Measurements from ENCODE around the gene KLHL14. TPM values are rescaled to one million over a fixed set of nuclear protein-coding genes. Genes with fewer than 3 reads are reported as not detected.

KLHL14 gene
- total RNA-seq, 3 donors from 2014 or later = 0.32 to 0.59 (median 0.33) TPM

DNA sequence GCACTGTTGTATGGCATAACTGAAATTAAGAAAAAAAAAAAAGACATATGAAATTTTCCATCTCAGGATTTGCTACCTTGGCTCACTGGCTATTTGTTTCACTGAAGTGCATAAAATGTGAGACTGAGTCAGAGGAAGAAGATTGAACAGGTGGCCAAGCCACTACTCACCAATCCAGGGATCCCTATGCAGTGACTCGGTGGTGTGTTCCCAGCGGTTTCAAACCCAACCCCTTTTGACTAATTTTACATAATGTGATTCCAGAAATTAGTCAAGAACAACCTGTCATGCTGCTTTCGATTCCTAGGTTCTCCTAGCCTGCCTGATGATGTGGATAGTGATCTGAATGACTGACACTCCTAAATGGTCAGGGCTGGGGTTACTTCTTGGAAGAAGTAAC is 77.3 kb downstream of the KLHL14 start:
- Histone ChIP-seq H3K27ac (no peak overlapping the region), H3K9me3 (no peaks in the 10 kb centered on the region), H3K4me3 (no peak overlapping the region), H3K4me1 (no peaks in the 10 kb centered on the region), H3K36me3 (no peaks in the 10 kb centered on the region), H3K27me3 (no peaks in the 10 kb centered on the region)
- TF ChIP-seq POLR2AphosphoS5 (IDR thresholded peaks at IDR 0.05) (no peak), POLR2A (IDR thresholded peaks at IDR 0.05) (no peak)
- TF ChIP-seq, protein P1, sequence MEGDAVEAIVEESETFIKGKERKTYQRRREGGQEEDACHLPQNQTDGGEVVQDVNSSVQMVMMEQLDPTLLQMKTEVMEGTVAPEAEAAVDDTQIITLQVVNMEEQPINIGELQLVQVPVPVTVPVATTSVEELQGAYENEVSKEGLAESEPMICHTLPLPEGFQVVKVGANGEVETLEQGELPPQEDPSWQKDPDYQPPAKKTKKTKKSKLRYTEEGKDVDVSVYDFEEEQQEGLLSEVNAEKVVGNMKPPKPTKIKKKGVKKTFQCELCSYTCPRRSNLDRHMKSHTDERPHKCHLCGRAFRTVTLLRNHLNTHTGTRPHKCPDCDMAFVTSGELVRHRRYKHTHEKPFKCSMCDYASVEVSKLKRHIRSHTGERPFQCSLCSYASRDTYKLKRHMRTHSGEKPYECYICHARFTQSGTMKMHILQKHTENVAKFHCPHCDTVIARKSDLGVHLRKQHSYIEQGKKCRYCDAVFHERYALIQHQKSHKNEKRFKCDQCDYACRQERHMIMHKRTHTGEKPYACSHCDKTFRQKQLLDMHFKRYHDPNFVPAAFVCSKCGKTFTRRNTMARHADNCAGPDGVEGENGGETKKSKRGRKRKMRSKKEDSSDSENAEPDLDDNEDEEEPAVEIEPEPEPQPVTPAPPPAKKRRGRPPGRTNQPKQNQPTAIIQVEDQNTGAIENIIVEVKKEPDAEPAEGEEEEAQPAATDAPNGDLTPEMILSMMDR (IDR thresholded peaks at IDR 0.05) = no peak
- intact Hi-C loops (cut with DNase I; ENCODE audit: low total_unique reads) = no loop called here
- no peak for DNase-seq (ENCODE audit: low spot score in 2 of 2)

DNA sequence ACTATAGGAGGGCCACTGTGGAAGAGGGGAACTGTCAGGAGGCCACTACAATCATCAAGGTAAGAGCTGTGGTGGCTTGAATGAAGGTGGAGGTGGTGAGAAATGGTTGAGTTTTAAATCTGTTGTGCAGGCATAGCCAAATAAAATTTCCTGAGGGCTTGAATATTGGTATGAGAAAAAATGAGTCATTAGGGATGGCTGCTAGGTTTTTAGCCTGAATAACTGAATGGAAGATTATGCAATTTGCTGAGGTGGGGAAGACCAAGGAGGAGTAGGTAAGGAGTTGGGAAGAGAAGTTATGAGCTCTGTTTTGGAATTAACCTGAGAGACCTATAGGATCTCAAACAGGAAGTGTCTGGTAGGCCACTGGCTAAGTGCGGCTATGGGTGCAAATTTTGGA is 84.0 kb downstream of the KLHL14 start:
- Histone ChIP-seq H3K4me1 (no peaks in the 10 kb centered on the region), H3K36me3 (no peaks in the 10 kb centered on the region)

DNA sequence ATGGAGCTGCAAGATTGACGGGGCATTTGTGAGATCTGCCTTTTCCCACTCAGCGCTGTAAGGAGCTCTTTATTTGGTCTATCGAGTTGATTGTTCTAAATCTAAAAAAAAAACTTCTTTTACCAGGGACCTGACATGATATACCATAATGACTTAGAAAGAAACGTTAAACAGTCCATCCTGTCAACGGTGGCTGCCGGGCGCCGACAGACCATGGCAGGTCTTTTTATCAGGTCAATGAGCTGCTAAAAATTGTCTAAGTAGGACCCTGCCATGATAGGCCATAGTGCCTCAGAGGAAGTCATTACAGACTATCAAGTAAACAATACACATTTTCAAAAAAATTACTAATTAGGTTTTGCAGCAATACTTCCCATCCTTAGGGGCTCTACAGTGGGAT is 87.9 kb downstream of the KLHL14 start:
- TF ChIP-seq POLR2A (IDR thresholded peaks at IDR 0.05) (no peak), POLR2AphosphoS5 (IDR thresholded peaks at IDR 0.05) (no peak)
- TF ChIP-seq, protein P1 (IDR thresholded peaks at IDR 0.05) = no peak
- Histone ChIP-seq H3K4me3 (no peak overlapping the region), H3K36me3 (no peaks in the 10 kb centered on the region), H3K27me3 (no peaks in the 10 kb centered on the region), H3K27ac (no peak overlapping the region), H3K9me3 (no peaks in the 10 kb centered on the region), H3K4me1 (no peaks in the 10 kb centered on the region)
- intact Hi-C loops (cut with DNase I; ENCODE audit: low total_unique reads) = no loop called here
- DNase-seq (ENCODE audit: low spot score in 2 of 2) = no peak

More for the DNA sequence above, 84.0 kb downstream of the KLHL14 start:
- no peak for DNase-seq (ENCODE audit: low spot score in 2 of 2)
- intact Hi-C loops (cut with DNase I; ENCODE audit: low total_unique reads) = no loop called here
- H3K27me3 ChIP-seq = no peaks in the 10 kb centered on the region
- H3K27ac ChIP-seq = no peak overlapping the region
- TF ChIP-seq POLR2AphosphoS5 (IDR thresholded peaks at IDR 0.05) (no peak), POLR2A (IDR thresholded peaks at IDR 0.05) (no peak)
- TF ChIP-seq, protein P1 (IDR thresholded peaks at IDR 0.05) = no peak
- H3K4me3 ChIP-seq = no peak overlapping the region
- no peaks in the 10 kb centered on the region for H3K9me3 ChIP-seq

DNA sequence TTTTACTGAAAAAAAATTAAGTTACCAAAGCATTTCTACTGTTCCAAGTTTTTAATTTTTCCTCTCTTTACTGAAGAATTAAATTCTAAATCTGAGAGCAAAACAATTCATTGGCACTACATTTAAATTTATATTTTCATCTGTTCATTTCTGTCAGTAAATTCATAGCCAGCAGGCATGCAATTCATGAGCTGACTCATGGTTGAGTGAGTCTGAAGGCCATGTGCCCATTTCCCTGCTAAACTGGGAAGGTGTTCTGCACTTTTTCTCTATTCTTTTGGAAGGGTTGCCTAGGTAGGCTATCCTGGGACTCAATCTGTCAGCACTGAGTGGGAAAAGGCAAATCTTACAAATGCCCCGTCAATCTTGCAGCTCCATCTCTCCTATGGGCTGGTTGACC is 88.7 kb downstream of the KLHL14 start:
- DNase-seq (ENCODE audit: low spot score in 2 of 2) = no peak
- Histone ChIP-seq H3K27ac (no peak overlapping the region), H3K36me3 (no peaks in the 10 kb centered on the region), H3K4me3 (no peak overlapping the region), H3K4me1 (no peaks in the 10 kb centered on the region), H3K9me3 (no peaks in the 10 kb centered on the region), H3K27me3 (no peaks in the 10 kb centered on the region)
- intact Hi-C loops (cut with DNase I; ENCODE audit: low total_unique reads) = no loop called here
- TF ChIP-seq POLR2A (IDR thresholded peaks at IDR 0.05) (no peak), POLR2AphosphoS5 (IDR thresholded peaks at IDR 0.05) (no peak)
- TF ChIP-seq, protein P1 (IDR thresholded peaks at IDR 0.05) = no peak

DNA sequence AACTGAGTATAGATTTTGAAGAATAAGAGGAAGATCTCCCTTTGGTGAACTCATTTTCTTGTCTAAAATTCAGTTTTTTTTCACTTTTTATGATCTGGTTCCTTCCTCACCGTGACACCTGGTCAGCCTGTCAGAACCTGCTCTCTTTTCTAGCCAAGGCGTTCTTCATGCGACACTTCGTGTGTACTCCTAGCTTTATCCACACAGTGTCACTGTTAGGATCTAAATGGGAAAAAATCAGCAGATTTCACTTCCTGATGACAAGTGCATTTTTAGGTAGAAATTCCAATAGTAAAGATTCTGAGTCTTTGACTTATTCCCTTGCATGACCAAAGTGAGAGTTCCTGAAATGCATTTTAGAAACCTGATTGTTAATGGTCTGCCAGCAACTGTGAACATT is 89.8 kb downstream of the KLHL14 start:
- intact Hi-C loops (cut with DNase I; ENCODE audit: low total_unique reads) = no loop called here
- Histone ChIP-seq H3K36me3 (no peaks in the 10 kb centered on the region), H3K27ac (no peak overlapping the region), H3K9me3 (no peaks in the 10 kb centered on the region), H3K4me3 (no peak overlapping the region), H3K27me3 (no peaks in the 10 kb centered on the region), H3K4me1 (no peaks in the 10 kb centered on the region)
- no peak for DNase-seq (ENCODE audit: low spot score in 2 of 2)
- TF ChIP-seq, protein P1 (IDR thresholded peaks at IDR 0.05) = no peak
- TF ChIP-seq POLR2AphosphoS5 (IDR thresholded peaks at IDR 0.05) = no peak
- no peak for TF ChIP-seq POLR2A (IDR thresholded peaks at IDR 0.05)

Measured in breast epithelium (tissue), 4 donors.